ENCODE measurements around the gene CDC42BPG. TPM values are rescaled to one million over a fixed set of nuclear protein-coding genes. Genes with fewer than 3 reads are reported as not detected.

Gene CDC42BPG
- total RNA-seq, 2 donors from 2014 or later, result 13.5 to 18.9 TPM

DNA sequence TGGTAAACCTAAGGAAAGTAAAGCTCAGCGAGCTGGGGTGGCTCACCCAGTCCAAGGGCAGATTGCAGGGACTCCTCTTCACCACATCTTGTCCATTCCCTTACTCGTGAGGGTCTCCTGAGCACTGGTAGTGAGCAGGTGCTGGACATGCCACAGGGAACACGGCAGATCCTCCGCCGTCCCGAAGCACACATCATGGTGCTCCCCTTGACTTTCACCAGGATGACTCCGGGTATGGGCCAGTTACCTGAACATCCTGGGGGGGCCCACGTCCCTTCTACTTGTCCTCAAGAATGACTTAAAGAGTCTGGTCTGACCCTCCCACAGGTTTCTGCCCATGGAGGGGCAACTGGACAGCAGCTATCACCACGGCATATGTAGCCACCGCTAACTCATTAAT lies 58.1 kb downstream of the CDC42BPG start:
- no peak for ATAC-seq
- intact Hi-C loops (cut with DNase I), result no loop called here
- TF ChIP-seq POLR2A (IDR thresholded peaks at IDR 0.05), result no peak
- TF ChIP-seq, protein P1, sequence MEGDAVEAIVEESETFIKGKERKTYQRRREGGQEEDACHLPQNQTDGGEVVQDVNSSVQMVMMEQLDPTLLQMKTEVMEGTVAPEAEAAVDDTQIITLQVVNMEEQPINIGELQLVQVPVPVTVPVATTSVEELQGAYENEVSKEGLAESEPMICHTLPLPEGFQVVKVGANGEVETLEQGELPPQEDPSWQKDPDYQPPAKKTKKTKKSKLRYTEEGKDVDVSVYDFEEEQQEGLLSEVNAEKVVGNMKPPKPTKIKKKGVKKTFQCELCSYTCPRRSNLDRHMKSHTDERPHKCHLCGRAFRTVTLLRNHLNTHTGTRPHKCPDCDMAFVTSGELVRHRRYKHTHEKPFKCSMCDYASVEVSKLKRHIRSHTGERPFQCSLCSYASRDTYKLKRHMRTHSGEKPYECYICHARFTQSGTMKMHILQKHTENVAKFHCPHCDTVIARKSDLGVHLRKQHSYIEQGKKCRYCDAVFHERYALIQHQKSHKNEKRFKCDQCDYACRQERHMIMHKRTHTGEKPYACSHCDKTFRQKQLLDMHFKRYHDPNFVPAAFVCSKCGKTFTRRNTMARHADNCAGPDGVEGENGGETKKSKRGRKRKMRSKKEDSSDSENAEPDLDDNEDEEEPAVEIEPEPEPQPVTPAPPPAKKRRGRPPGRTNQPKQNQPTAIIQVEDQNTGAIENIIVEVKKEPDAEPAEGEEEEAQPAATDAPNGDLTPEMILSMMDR (IDR thresholded peaks at IDR 0.05), result no peak
- H3K9me3 ChIP-seq, result no peaks in the 10 kb centered on the region
- H3K4me3 ChIP-seq, result no peak overlapping the region
- H3K4me1 ChIP-seq, result peaks cover 5% of the 10 kb centered on the region
- WGBS, 2 donors, result 84 to 90% methylated on average over 10 of the region's 10 CpGs
- no peaks in the 10 kb centered on the region for H3K27me3 ChIP-seq
- H3K27ac ChIP-seq, result no peak overlapping the region
- DNase-seq, result peak in 1 of 4 donors; percentile 4
- no peaks in the 10 kb centered on the region for H3K36me3 ChIP-seq (replicated peaks in 1 of 2; ENCODE audit: insufficient read depth in 1 of 2, low read depth in 2 of 2)

DNA sequence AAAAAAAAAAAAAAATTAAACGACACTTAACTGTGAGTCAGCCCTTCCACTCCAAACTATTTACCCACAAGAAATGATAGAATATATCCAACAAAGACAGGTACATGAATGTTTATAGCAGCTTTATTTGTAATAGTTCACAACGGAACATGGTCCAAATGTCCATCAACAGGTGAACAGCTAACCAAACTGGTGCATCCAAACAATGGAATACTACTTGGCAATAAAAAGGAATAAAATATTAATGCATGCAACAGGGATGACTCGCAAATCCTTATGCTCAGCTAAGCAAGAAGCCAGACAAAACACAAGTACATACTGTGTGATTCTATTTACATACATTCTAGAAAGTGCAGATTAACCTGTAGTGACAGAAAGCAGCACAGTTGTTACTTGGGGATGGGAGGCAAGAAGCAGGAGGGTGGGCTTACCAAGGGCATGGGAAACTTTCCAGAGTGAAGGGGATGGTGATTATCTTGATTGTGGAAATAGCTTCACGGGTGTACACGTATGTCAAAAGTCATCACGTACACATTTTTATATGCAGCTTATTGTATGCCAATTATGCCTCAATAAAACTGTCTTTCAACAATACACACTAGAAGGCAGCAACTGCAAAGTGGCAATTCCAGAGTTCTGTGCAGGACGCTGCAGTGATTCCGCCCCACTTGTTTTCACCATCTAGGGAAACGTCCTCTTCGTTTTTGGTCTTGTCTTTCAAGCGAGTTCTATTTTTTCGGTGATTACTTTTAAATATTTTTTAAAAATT lies 59.5 kb downstream of the CDC42BPG start:
- Histone ChIP-seq H3K4me3 (no peak overlapping the region), H3K27ac (no peak overlapping the region), H3K4me1 (peaks cover 5% of the 10 kb centered on the region), H3K36me3 (replicated peaks in 1 of 2; ENCODE audit: insufficient read depth in 1 of 2, low read depth in 2 of 2) (no peaks in the 10 kb centered on the region), H3K27me3 (no peaks in the 10 kb centered on the region), H3K9me3 (no peaks in the 10 kb centered on the region)
- DNase-seq (no peak), ATAC-seq (no peak)
- TF ChIP-seq, protein P1 (IDR thresholded peaks at IDR 0.05), result no peak
- no peak for TF ChIP-seq POLR2A (IDR thresholded peaks at IDR 0.05)
- WGBS, 2 donors, result 82 to 85% methylated on average over 12 of the region's 12 CpGs
- intact Hi-C loops (cut with DNase I), result no loop called here

DNA sequence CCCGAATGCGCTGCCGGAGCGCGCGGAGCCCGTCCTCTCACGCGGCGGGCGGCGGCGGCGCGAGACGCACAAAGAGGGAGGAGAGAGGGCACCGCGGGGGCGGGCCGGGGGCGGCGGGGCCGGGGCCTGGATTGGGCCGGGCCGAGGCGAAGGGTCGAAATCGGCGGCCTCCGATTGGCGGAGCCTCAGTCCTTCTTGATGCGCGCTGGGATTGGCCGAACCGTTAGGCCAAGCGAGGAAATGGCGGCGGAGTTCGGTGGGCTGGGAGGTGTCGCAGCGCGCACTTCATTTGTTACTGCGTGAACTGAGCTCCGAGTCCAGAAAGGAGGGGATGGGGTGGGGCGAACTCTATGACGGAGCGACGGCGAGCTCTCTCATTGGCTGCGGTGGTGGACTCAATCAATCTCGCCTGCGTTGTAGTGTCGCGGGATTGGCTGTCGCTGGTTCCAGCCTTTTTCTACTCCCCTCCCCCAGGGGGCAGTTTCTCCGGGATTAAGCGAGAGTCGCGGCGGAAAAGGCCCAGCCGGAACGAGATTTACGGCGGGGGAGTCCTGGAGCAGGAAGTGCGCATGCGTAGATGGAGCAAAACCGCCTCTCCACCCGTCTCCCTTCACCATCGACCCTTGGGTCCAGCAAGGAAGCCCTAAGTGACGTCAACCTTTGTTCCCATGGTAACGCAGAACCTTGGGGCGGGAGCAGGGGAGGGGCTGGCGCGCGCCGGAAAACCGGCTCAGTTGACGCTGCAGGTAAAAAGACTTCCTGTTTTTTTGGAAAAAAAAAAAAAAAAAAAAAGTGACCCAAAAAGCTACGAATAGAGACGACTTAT lies 65.8 kb downstream of the CDC42BPG start, which contains the start of gene SF1:
Gene SF1 (minus strand): TSS at position 70 of the 826 bp plus-strand sequence. CDS start 150 bp downstream, outside the sequence.
- 0% methylated on average over 22 to 79 of the region's 80 CpGs for WGBS, 2 donors
- Histone ChIP-seq H3K4me3 (peak within 1 kb of the TSS; percentile 80 to 91), H3K4me1 (peaks cover 34% of the 10 kb centered on the region), H3K27me3 (no peaks in the 10 kb centered on the region), H3K36me3 (replicated peaks in 1 of 2; ENCODE audit: insufficient read depth in 1 of 2, low read depth in 2 of 2) (peaks cover 5 to 11% of the 10 kb centered on the region in 2 donors), H3K9me3 (no peaks in the 10 kb centered on the region), H3K27ac (peak within 1 kb of the TSS; percentile 96 to 100 (median 98))
- TF ChIP-seq, protein P1 (IDR thresholded peaks at IDR 0.05), result peak in 2 of 7 experiments; percentile 36 to 43
- TF ChIP-seq POLR2A (IDR thresholded peaks at IDR 0.05), result peak; percentile 98 to 99 (median 99)
- DNase-seq (peak; percentile 98 to 100 (median 98)), ATAC-seq (peak; percentile 88)
- intact Hi-C loops (cut with DNase I), result no loop called here

DNA sequence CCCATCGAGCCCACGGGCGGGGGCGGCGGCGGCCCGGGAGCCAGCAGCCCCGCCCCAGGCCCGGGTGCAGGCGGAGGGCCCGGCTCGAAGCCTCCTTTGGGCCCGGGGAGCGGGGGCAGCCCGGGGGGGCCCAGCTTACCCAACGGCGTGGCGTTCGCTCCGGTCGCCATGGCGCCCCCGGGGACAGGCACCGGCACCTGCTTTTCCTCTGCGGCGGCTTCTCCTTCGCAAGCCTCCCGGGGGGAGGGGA lies 66.3 kb downstream of the CDC42BPG start:
- Histone ChIP-seq H3K27ac (peak overlapping the region; percentile 96 to 100 (median 98)), H3K4me1 (peaks cover 39% of the 10 kb centered on the region), H3K4me3 (peak overlapping the region; percentile 80 to 91), H3K27me3 (no peaks in the 10 kb centered on the region), H3K9me3 (no peaks in the 10 kb centered on the region), H3K36me3 (replicated peaks in 1 of 2; ENCODE audit: insufficient read depth in 1 of 2, low read depth in 2 of 2) (peaks cover 10 to 14% of the 10 kb centered on the region in 2 donors)
- intact Hi-C loops (cut with DNase I), result no loop called here
- ATAC-seq, result peak; percentile 0
- no peak for TF ChIP-seq POLR2A (IDR thresholded peaks at IDR 0.05)
- TF ChIP-seq, protein P1 (IDR thresholded peaks at IDR 0.05), result no peak
- DNase-seq, result no peak
- WGBS, 2 donors, result 0% methylated on average over 11 of the region's 28 CpGs; no CpG with 5 or more reads in 1 of the 2 donors

Measured in body of pancreas (tissue), 4 donors.